HG03139 (cell line): ENCODE results near the gene C19orf25.
"Not testable (repeated sequence)": the region's sequence is repeated elsewhere in the genome, so short reads cannot be mapped to it uniquely, and the experiment has no call there.

ENCODE experiments used
- ATAC-seq: cut with Tn5 transposase; IDR thresholded peaks from one replicate; pipeline ENCODE4 v1.9.1; 2021; ENCODE audit not compliant: unreplicated experiment

The C19orf25 gene

DNA sequence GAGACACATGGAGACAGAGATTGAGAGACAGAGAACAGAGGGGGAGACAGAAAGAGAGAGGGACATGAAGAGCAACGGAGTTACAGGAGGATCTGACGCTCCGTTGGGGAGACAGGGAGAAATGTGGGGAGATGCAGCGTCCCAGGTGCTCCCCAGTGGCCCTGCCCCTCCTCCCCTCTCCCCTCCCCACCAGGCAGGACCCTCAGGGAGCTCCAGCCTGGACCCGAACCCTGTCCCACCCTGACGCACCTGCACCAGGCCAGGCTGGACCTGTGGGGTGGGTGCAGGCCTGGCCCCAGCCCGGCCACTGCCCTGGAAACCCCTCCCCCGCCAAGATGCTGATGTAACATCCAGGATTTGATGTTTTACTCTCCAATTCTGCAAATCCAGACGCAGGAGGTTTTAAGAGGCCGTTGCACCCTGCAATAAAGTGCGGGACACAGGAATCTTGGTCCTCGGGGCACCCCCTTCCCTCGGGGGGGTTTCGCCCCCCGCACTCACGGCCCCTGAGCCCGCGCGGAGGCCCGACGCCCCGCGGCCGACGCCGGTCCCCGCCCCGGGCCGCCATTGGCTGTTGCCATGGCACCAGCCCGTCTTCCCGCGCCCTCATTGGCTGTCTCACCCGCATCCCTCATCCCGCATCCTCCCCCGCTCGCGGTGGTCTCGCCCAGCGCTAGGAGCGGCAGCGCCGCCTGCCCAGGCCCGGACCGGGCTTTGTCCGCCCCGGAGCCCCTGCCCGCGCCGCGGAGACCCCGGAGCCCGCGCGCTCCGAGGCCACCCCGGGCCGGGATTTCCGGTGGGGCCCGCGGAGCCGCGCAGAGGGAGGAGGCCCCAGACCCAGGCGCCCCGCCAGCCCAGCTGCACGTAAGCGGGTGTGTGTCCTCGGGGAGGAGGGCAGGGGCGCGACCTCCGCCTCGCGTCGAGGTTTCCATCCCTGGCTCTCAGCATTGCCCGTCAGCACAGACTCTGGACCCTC is 29.3 kb downstream of the C19orf25 start, which contains the start of gene APC2:
Gene APC2 (plus strand): TSS at position 655 of the 976 bp plus-strand sequence. CDS start 2,881 bp downstream, outside the sequence.
- ATAC-seq, result no peak

DNA sequence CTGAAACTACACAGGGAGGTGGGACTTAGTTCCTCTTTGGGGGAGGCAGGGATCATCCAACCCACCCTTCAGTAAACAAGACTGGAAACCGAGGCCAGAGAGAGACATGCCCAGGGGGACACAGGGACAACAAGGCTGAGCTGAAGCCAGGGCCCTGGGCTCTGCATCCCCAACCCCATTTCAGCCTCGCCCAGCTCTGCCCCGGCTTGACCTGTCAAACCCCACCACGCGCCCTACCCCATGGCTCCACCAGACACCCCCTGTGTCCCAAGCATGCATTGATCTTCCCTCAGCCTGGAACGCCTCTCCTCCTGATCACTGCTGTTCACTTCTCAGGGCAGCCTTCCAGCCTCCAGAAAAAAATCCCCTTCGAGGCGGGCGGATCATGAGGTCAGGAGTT is 31.1 kb downstream of the C19orf25 start:
- ATAC-seq, result no peak

DNA sequence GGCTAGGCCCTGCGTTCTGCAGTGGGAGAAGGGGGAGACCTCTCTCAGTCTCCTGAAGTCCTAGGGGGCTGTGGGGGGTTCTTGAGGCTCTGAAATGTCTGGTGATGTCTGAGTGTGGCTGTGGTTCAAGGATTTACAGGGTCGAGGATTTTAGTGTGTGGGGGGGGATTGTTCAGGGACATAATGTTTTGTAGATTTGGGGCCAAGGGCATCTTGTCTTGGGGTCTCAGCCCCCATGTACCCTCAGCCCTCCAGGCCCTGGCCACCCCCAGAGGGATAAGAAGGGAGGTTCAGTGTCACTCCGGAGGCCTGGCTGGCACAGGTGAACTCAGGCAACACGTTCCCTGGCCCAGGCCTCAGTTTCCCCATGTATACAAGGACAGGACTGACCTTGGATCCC is 31.5 kb downstream of the C19orf25 start:
- ATAC-seq, result no peak

DNA sequence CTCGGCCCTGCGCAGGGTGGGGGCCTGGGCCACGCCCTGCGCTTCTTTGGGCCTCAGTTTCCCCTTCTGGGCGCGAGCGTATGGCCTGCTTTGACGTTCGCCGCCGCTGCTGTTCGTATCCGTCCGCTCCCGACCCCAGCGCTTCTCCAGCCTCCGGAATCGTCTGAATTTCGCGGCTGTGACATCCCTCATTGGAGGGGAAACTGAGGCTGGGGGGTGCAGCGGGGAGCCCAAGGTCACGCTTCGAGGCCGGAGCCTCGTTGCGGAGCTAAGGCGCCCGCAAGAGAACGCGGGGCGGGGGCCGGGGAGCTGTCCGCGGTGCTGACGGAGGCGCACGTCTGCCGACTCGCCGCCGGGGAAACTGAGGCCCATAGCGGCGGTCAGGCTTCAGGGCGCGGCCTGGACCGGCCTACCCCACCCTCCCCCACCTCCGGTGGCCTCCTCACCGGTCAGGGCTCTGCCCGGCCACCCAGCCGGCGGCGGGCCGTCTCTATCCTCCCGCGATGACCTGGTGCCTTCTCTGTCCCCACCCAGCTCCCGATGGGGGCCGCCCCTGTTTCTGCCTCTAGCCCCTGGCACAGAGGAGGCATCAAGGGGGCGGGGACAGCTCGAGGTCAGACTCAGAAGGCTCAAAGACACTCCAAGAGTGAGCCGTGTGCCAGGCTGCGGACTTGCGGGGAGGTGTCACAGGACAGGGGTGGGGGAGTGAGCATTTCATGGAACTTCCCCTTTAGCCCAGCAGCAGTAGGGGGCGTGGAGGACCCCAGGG is 32.1 kb downstream of the C19orf25 start:
- ATAC-seq, result no peak

GRCh38 chr19:1445932-1446712 is 32.9 kb downstream of the C19orf25 start:
- no peak for ATAC-seq

DNA sequence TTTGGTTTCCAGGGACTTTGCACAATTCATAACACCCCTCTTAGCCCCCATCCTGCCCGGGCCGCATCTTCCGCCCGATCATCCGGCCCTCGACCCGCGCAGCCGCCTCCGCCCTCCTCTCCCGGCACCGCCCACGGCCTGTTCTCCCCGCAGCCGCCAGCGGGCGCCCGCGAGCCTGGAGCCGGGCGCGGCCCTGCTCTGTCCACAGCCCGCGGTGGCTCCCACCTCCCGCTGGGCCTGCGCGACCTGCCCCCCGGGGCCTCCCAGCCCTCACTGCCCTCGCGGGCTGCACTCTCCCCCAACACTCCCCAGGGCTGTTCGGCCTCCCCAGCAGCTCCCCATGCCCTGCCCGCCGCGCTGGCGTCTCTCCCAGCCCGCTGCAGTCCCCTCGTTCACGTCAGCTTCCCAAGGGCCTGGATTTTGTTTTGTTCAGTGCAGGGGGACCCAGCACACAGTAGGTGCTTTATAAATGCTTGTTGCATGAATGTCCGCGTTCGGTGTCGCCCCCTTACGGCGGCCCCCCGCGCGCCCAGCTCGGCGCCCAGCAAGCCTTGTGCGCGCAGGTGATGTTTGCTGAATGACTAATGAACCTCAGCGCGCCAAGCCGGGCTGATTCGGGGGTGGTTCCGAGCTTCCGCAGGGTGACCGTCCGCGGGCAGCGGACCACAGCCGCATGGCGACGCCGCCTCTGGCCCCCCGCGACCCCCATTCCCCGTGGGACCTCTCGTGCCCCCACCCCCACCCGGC is 33.7 kb downstream of the C19orf25 start:
- ATAC-seq, result no peak

- ATAC-seq, result no peak
Observed at GRCh38 chr19:1441677-1442438, 37.2 kb downstream of the C19orf25 start.

GRCh38 chr19:1441022-1441426 is 38.0 kb downstream of the C19orf25 start:
- ATAC-seq, result no peak

DNA sequence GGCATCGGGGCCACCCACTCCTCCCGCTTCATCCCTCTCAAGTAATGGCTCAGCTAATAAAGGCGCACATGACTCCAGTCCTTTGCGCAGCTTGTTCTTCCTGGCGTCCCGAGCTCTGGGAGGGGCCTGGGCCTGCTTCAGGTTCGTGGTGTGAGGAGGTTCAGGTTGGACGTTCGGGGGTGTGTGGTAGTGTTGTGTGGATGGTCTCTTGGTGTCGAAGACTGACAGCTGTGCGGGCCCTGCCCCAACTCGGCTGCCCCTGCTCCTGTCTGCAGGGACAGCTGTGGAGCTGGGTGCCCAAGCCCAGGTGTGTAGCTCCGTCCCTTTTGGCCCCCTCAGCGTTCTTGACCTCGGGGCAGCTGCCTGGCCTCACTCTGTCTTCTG is 38.6 kb downstream of the C19orf25 start:
- ATAC-seq, result no peak

DNA sequence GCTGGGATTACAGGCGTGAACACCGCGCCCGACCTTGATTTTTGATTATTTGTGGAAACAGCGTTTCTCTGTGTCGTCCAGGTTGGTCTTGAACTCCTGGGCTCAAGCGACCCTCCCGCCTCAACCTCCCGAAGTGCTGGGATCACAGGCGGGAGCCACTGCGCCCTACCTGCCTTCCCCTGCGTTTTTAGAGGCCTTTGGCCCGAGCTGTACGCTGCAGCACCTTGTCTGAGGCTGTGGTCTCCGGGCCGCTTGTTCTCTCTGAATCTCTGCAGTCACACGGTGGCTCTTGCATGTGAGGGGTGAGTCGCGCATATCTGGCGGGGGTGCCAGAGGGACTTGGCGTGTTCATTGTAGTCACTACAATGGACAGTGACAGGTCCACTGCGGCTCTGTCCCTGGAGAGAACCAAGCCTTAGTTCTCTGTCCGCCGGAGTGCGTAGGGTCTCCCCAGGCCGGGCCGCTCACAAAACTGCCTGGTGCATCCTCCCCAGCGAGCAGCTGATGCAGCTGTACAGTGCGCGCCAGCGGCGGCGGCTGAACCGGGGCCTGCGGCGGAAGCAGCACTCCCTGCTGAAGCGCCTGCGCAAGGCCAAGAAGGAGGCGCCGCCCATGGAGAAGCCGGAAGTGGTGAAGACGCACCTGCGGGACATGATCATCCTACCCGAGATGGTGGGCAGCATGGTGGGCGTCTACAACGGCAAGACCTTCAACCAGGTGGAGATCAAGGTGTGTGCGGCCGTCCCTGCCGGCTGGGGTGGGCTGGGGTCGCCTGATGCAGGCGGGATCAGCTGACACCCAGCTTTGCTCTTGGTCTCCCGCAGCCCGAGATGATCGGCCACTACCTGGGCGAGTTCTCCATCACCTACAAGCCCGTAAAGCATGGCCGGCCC is 39.2 kb downstream of the C19orf25 start:
- ATAC-seq, result not testable (repeated sequence)

DNA sequence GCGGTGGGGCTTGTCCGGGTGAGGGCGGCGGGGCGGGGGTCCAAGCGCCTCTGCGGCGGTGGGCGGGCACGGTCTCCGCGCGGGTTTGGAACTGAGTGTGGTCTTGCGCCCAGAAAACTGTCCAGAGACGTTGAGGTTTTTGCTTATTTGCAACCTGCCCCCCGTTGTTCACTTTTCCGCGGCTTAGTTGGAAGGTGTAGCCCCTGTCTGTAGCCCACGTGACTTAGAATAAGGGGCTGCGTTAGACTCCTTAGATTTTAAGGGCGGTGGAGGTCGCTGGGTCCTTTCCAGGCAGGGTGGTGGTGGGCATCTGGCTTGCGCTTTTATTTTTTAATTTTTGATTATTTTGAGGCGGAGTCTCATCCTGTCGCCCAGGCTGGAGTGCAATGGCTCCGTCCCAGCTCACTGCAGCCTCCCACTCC is 40.1 kb downstream of the C19orf25 start:
- no peak for ATAC-seq

DNA sequence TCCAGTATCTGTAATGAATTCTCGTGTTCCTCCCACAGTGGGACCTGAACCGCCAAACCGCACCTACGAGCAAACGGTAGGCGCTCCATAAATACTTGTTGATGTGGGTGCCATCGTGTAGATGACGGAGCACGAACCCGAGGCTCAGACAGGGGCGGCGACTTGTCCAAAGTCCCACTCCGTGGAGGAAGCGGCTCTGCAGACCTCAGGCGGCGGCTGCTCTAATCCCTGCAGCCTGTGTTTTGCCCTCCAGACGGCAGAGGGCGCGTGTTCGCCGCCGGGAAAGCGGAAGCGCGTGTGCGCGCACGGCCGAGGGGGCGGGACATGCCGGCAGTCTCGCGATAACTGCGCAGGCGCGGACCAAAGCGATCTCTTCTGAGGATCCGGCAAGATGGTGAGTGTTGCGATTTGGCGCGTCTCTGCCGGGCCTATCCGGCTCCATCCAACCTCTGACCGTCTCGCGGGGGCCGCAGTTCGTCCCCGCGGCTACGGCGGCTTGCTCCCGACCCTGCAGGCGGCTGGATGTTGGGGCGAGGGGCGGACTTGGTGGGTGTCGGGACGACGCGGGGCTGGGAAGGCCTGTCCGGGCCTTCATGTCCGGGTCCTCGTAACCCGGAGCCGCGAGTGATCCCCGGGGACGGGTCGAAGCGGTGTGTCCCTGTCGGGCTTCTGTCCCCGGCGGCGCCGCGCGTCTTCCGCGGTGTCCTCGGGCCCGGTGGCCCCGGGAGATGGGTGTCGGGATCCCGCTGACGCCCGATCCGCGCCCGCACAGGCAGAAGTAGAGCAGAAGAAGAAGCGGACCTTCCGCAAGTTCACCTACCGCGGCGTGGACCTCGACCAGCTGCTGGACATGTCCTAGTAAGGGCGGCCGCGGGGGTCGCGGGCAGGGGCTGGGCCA is 40.7 kb downstream of the C19orf25 start, which contains the start of gene RPS15:
Gene RPS15 (plus strand): TSS at position 362 of the 898 bp plus-strand sequence. CDS start 30 bp downstream, at position 392.
- no peak for ATAC-seq

DNA sequence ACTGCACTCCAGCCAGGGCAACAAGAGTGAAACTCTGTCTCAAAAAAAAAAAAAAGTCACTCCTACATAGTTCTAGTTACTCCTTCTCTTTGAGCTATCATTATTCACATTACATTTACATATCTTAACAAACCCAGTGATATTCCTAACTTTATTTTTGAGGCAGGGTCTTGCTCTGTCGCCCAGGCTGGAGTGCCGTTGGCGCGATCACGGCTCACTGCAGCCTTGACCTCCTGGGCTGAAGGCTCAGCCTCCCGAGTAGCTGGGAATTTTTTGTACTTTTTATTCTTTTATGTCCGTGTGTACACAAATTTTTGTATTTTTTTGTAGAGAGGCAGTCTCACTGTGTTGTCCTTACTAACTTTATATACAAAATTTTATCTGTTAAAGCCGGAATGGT is 41.4 kb downstream of the C19orf25 start:
- ATAC-seq, result no peak

- ATAC-seq, result no peak
Observed at GRCh38 chr19:1435378-1435989, 43.5 kb downstream of the C19orf25 start.

DNA sequence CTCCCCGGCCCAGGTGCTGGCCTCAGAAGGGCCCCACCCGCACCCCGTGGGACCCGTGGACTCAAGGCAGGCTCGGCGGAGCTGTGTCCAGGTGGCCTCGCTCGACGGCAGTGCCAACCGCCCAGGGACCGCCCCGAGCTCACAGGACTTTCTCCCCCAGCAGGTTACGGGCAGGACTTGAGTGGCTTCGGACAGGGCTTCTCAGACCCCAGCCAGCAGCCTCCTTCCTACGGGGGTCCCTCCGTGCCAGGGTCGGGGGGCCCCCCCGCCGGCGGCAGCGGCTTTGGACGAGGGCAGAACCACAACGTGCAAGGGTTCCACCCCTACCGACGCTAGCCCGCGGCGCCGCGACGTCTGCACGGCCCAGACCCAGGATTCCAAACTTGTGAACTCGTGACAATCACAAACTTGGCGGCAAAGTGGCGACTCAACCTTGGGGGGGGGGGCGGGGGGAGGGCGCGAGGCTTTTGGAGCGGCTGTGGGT is 44.4 kb downstream of the C19orf25 start:
- ATAC-seq, result no peak

DNA sequence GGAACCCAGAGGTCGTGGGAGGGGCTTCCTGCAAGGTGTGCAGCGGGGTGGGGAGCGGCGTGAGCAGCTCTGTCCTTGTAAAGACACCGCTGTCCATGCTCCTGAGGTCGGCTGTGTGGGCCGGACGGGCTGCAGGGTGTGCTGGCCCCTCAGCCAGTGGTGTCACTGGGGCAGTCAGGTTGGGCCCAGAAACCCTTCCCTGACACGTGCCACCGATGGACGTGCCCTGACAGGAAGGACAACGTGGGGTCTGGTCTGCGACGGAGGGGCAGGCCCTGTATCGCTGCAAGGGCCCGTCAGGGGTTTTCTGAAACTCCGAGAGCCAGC is 45.0 kb downstream of the C19orf25 start:
- no peak for ATAC-seq
